Inflammatory macrophage treated with lipopolysaccharide for 4 hours (primary cell): ENCODE data around the gene DDIT3.

Experiments used
- DNase-seq: peaks from one replicate; pipeline ENCODE4 v3.0.0-alpha.2; 2020

Gene DDIT3

GRCh38 chr12:57546438-57547287 is 26.3 kb upstream of the DDIT3 start, which contains the start of gene DCTN2:
DCTN2 (minus strand) TSS chr12:57547192; CDS start chr12:57547063, 129 bp downstream.
- DNase-seq: peak; percentile 99

- peak; percentile 10 for DNase-seq
Measured at GRCh38 chr12:57545809-57546437, 25.6 kb upstream of the DDIT3 start.

- DNase-seq: no peak
Measured at GRCh38 chr12:57543581-57543980, 23.3 kb upstream of the DDIT3 start.

GRCh38 chr12:57541717-57542116 is 21.4 kb upstream of the DDIT3 start:
- no peak for DNase-seq

- no peak for DNase-seq
Measured at GRCh38 chr12:57541001-57541400, 20.7 kb upstream of the DDIT3 start.

- no peak for DNase-seq
Measured at GRCh38 chr12:57539134-57539768, 18.9 kb upstream of the DDIT3 start.

- DNase-seq: no peak
Measured at GRCh38 chr12:57536597-57536942, 16.3 kb upstream of the DDIT3 start.

GRCh38 chr12:57535764-57536596 is 15.7 kb upstream of the DDIT3 start:
- no peak for DNase-seq

GRCh38 chr12:57534991-57535543 is 14.8 kb upstream of the DDIT3 start:
- DNase-seq: no peak

- DNase-seq: no peak
Measured at GRCh38 chr12:57534250-57534649, 13.9 kb upstream of the DDIT3 start.

- no peak for DNase-seq
Measured at GRCh38 chr12:57533108-57533507, 12.8 kb upstream of the DDIT3 start.

GRCh38 chr12:57531836-57532235 is 11.5 kb upstream of the DDIT3 start:
- DNase-seq: no peak

GRCh38 chr12:57530396-57531142 is 10.3 kb upstream of the DDIT3 start:
- no peak for DNase-seq

GRCh38 chr12:57529831-57530230 is 9.5 kb upstream of the DDIT3 start:
- DNase-seq: no peak

GRCh38 chr12:57528831-57529555 is 8.7 kb upstream of the DDIT3 start:
- DNase-seq: no peak

GRCh38 chr12:57528176-57528575 is 7.9 kb upstream of the DDIT3 start:
- DNase-seq: no peak

GRCh38 chr12:57527184-57527583 is 6.9 kb upstream of the DDIT3 start:
- DNase-seq: no peak

GRCh38 chr12:57526477-57527126 is 6.3 kb upstream of the DDIT3 start:
- DNase-seq: no peak

- no peak for DNase-seq
Measured at GRCh38 chr12:57525615-57526383, 5.5 kb upstream of the DDIT3 start.
